ENCODE measurements around the gene VCL. TPM values are rescaled to one million over a fixed set of nuclear protein-coding genes. Genes with fewer than 3 reads are reported as not detected.

The VCL gene
- total RNA-seq, 1 experiment from 2014 or later, result 291 TPM

- H3K27ac Mint-ChIP-seq, result peak overlapping the region in 1 of 3 experiments; percentile 44; a peak in 1 of 7 replicates
- Histone ChIP-seq H4K91ac (ENCODE audit: insufficient read length, low read depth, low read length) (no peak overlapping the region), H4K5ac (ENCODE audit: insufficient read length, low read depth, low read length) (no peak overlapping the region), H3K9me3 (ENCODE audit: control insufficient read depth, low read depth, low read length) (no peaks in the 10 kb centered on the region), H3K27ac (ENCODE audit: insufficient read length, low read depth, low read length) (no peak overlapping the region), H2BK120ac (ENCODE audit: low read depth, low read length, poor library complexity, severe bottlenecking) (no peak overlapping the region), H3K79me2 (ENCODE audit: insufficient read depth, low read length) (no peaks in the 10 kb centered on the region), H3K56ac (ENCODE audit: insufficient read length, low read depth, low read length) (no peak overlapping the region), H3K4me2 (ENCODE audit: insufficient read depth, insufficient read length, low read length) (no peak overlapping the region), H2BK15ac (ENCODE audit: low read depth, low read length) (no peak overlapping the region), H3K79me1 (ENCODE audit: insufficient read depth, low read depth, low read length, poor library complexity, severe bottlenecking) (peaks cover 6% of the 10 kb centered on the region), H3K23me2 (ENCODE audit: insufficient read length, low read depth, low read length, poor library complexity, severe bottlenecking) (no peaks in the 10 kb centered on the region), H4K8ac (replicated peaks; ENCODE audit: insufficient read length, low read depth, low read length) (no peak overlapping the region), H4K20me1 (ENCODE audit: control insufficient read depth, insufficient read depth, insufficient read length) (no peaks in the 10 kb centered on the region), H3K4ac (ENCODE audit: low read depth, low read length) (no peak overlapping the region), H2BK20ac (ENCODE audit: low read depth, low read length, poor library complexity, severe bottlenecking) (no peak overlapping the region), H3K27me3 (ENCODE audit: insufficient read depth, low read length) (no peaks in the 10 kb centered on the region), H3T11ph (ENCODE audit: low read length) (no peak overlapping the region), H3K9ac (ENCODE audit: extremely low read depth, insufficient read length, low read length) (no peak overlapping the region), H2BK5ac (ENCODE audit: insufficient read length, low read length) (no peak overlapping the region), H3K18ac (ENCODE audit: insufficient read length, low read depth, low read length) (no peak overlapping the region), H3K23ac (ENCODE audit: insufficient read length, low read depth, low read length) (no peak overlapping the region), H2AFZ (ENCODE audit: low read length) (no peak overlapping the region), H2AK5ac (ENCODE audit: insufficient read length, low read length) (no peak overlapping the region), H3K14ac (ENCODE audit: insufficient read depth, low read length) (no peak overlapping the region), H3K4me1 (ENCODE audit: insufficient read depth, low read length) (no peaks in the 10 kb centered on the region), H2BK12ac (ENCODE audit: insufficient read length, low read depth, low read length) (no peak overlapping the region)
- no peaks in the 10 kb centered on the region for H3K9me3 Mint-ChIP-seq
- no peak overlapping the region for H3K4me3 Mint-ChIP-seq
- no peak for DNase-seq
- H3K4me1 Mint-ChIP-seq, result no peaks in the 10 kb centered on the region
- H3K36me3 Mint-ChIP-seq (ENCODE audit: insufficient read depth in 1 of 3, low read depth in 3 of 3), result peaks cover 76 to 98% (median 95%) of the 10 kb centered on the region in 3 experiments; a peak in 6 of 7 replicates
- no CpG with 5 or more reads among the region's 1 CpG for WGBS (ENCODE audit: extremely low coverage, insufficient read length, low lambda C conversion rate)
- TF ChIP-seq CTCF (conservative IDR thresholded peaks at IDR 0.05), result no peak
- H3K27me3 Mint-ChIP-seq (ENCODE audit: low read depth), result peaks cover 2% of the 10 kb centered on the region; the same call in 1 of the 2 replicates
These were observed 112.2 kb downstream of the VCL start for GRCh38 chr10:74110120-74110519.

Measured in H9 (cell line).